HepG2 (cell line): ENCODE measurements around the gene RNASE7. TPM values are rescaled to one million over a fixed set of nuclear protein-coding genes. Genes with fewer than 3 reads are reported as not detected.

Experiments used
- ATF4 ChIP-seq, 2 experiments: fragments of 450-650 bp in 1 of 2; sonication (generic) in 1 of 2; formaldehyde crosslinking; IDR thresholded peaks; 2 replicates each; pipeline versions ENCODE4 v1.5.0 to v1.8.0; 2020 to 2022; ENCODE audit warnings: mild to moderate bottlenecking in 1 of 2, missing genetic modification reagents in 1 of 2
- BRCA1 ChIP-seq: sonication (generic); formaldehyde crosslinking; IDR thresholded peaks from 2 replicates; pipeline ENCODE4 v1.4.0; 2020; ENCODE audit warnings: missing genetic modification reagents
- DNMT1 ChIP-seq: sonication (generic); formaldehyde crosslinking; IDR thresholded peaks from 2 replicates; pipeline ENCODE4 v1.5.1; 2020; ENCODE audit warnings: mild to moderate bottlenecking, missing genetic modification reagents
- DPF2 ChIP-seq: sonication (generic); formaldehyde crosslinking; IDR thresholded peaks from 2 replicates; pipeline ENCODE4 v1.4.0; 2020; ENCODE audit warnings: mild to moderate bottlenecking, low read depth, missing genetic modification reagents, borderline replicate concordance
- HMG20B ChIP-seq: conservative IDR thresholded peaks from 2 replicates; pipeline ENCODE4 v1.6.1; 2016; ENCODE audit warnings: missing genetic modification reagents, missing compliant biosample characterization
- NFE2L2 ChIP-seq: fragments of 150-350 bp; IDR thresholded peaks from 2 replicates; pipeline ENCODE4 v1.6.1; 2014; ENCODE audit warnings: low read length
- NFIC ChIP-seq: IDR thresholded peaks from 2 replicates; pipeline ENCODE4 v1.6.1; 2012; ENCODE audit warnings: mild to moderate bottlenecking, low read length, inconsistent platforms
- SPEN ChIP-seq: sonication (generic); formaldehyde crosslinking; IDR thresholded peaks from 2 replicates; pipeline ENCODE4 v1.5.1; 2020; ENCODE audit warnings: low read depth, mild to moderate bottlenecking, missing genetic modification reagents
- SUZ12 ChIP-seq: fragments of 150-350 bp; IDR thresholded peaks from 2 replicates; pipeline ENCODE4 v1.6.1; 2014; ENCODE audit warnings: low read depth, low read length
- TBX2 ChIP-seq: sonication (generic); formaldehyde crosslinking; IDR thresholded peaks from 2 replicates; pipeline ENCODE4 v1.5.0; 2020; ENCODE audit warnings: missing genetic modification reagents, mild to moderate bottlenecking, borderline replicate concordance
- THAP11 ChIP-seq: IDR thresholded peaks from 2 replicates; pipeline ENCODE4 v1.6.1; 2016; ENCODE audit warnings: missing biosample characterization, missing genetic modification reagents
- TRAFD1 ChIP-seq: sonication (generic); formaldehyde crosslinking; IDR thresholded peaks from 2 replicates; pipeline ENCODE4 v1.5.1; 2020; ENCODE audit warnings: missing genetic modification reagents, mild to moderate bottlenecking, borderline replicate concordance
- ZMYM3 ChIP-seq: sonication (generic); formaldehyde crosslinking; IDR thresholded peaks from 2 replicates; pipeline ENCODE4 v1.5.1; 2020; ENCODE audit warnings: mild to moderate bottlenecking, missing genetic modification reagents
- ZNF260 ChIP-seq: sonication (generic); formaldehyde crosslinking; IDR thresholded peaks from 2 replicates; pipeline ENCODE4 v1.4.0; 2020; ENCODE audit warnings: missing genetic modification reagents, low read depth, mild to moderate bottlenecking, borderline replicate concordance
- ZNF354B ChIP-seq: sonication (generic); formaldehyde crosslinking; IDR thresholded peaks from 2 replicates; pipeline ENCODE4 v1.8.0; 2022; ENCODE audit warnings: mild to moderate bottlenecking, missing genetic modification reagents
- ZNF569 ChIP-seq: sonication (generic); formaldehyde crosslinking; IDR thresholded peaks from 2 replicates; pipeline ENCODE4 v1.5.0; 2020; ENCODE audit warnings: mild to moderate bottlenecking, missing genetic modification reagents, moderate library complexity, borderline replicate concordance
- ZNF598 ChIP-seq: sonication (generic); formaldehyde crosslinking; IDR thresholded peaks from 2 replicates; pipeline ENCODE4 v1.5.1; 2020; ENCODE audit warnings: mild to moderate bottlenecking, missing genetic modification reagents, borderline replicate concordance
- ZNF644 ChIP-seq: IDR thresholded peaks from 2 replicates; pipeline ENCODE4 v1.6.1; 2016; ENCODE audit warnings: low read depth
- ZNF883 ChIP-seq: sonication (generic); formaldehyde crosslinking; IDR thresholded peaks from 2 replicates; pipeline ENCODE4 v1.5.1; 2020; ENCODE audit warnings: mild to moderate bottlenecking, missing genetic modification reagents; ENCODE audit errors: not compliant biosample characterization
- polyA plus RNA-seq, 8 experiments: library from polyadenylated mRNA; depleted of rRNA in 3 of 8; stranded (reverse) in 7 of 8; unstranded in 1 of 8; fragments of >200 nt; fragmentation: Illumina TruSeq in 4 of 8; extraction: Trizol in 4 of 8; gene quantifications; 2 replicates each; pipeline versions ENCODE4 v1.2.1 to v1.2.3, GENCODE V29; 2011 to 2016; ENCODE audit warnings: low read depth in 4 of 8, missing spikeins in 1 of 8, mixed read lengths in 1 of 8; ENCODE audit not compliant: insufficient read depth in 1 of 8
- total RNA-seq, 5 experiments: library from RNA; depleted of rRNA; stranded (reverse); fragments of >200 nt; fragmentation: Illumina TruSeq; extraction: Trizol; gene quantifications; 2 replicates each; pipeline ENCODE4 v1.2.3, GENCODE V29; 2016; ENCODE audit warnings: low read depth in 1 of 5
- TF ChIP-seq, protein P1 (sequence below): sonication (generic); formaldehyde crosslinking; IDR thresholded peaks from 2 replicates; pipeline ENCODE4 v1.4.0; 2020; ENCODE audit warnings: missing genetic modification reagents, mild to moderate bottlenecking, borderline replicate concordance

The RNASE7 gene
- total and polyA plus RNA-seq, 2 of the 13 experiments (the other 11 are each of a cell fraction or from before 2014, with no cell fraction given) = 0.04 TPM; not detected in 1

GRCh38 chr14:21056520-21057163, 14.5 kb downstream of the RNASE7 start (continued):
- TF ChIP-seq ATF4 (CRISPR knock-in tag; IDR thresholded peaks at IDR 0.05) = no peak
- no peak for TF ChIP-seq NFE2L2
- TF ChIP-seq, protein P1, sequence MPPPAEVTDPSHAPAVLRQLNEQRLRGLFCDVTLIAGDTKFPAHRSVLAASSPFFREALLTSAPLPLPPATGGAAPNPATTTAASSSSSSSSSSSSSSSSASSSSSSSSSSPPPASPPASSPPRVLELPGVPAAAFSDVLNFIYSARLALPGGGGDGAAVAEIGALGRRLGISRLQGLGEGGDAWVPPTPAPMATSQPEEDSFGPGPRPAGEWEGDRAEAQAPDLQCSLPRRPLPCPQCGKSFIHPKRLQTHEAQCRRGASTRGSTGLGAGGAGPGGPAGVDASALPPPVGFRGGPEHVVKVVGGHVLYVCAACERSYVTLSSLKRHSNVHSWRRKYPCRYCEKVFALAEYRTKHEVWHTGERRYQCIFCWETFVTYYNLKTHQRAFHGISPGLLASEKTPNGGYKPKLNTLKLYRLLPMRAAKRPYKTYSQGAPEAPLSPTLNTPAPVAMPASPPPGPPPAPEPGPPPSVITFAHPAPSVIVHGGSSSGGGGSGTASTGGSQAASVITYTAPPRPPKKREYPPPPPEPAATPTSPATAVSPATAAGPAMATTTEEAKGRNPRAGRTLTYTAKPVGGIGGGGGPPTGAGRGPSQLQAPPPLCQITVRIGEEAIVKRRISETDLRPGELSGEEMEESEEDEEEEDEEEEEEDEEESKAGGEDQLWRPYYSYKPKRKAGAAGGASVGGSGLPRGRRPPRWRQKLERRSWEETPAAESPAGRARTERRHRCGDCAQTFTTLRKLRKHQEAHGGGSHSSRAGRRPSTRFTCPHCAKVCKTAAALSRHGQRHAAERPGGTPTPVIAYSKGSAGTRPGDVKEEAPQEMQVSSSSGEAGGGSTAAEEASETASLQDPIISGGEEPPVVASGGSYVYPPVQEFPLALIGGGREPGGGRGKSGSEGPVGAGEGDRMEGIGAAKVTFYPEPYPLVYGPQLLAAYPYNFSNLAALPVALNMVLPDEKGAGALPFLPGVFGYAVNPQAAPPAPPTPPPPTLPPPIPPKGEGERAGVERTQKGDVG (CRISPR knock-in tag) = peak; percentile 82; the same call in 1 of the 2 replicates
- no peak for TF ChIP-seq SUZ12
- TF ChIP-seq TBX2 (CRISPR knock-in tag) = 0 out of 2 replicates have a peak, but pooled peaks have one; percentile 19
- TF ChIP-seq ZMYM3 = 0 out of 2 replicates have a peak, but pooled peaks have one; percentile 24
- no peak for TF ChIP-seq ZNF598 (CRISPR knock-in tag)
- peak; percentile 49; the same call in 1 of the 2 replicates for TF ChIP-seq TRAFD1 (CRISPR knock-in tag)
- peak; percentile 6; the same call in 1 of the 2 replicates for TF ChIP-seq NFIC
- no peak for TF ChIP-seq THAP11 (CRISPR knock-in tag)
- no peak for TF ChIP-seq ZNF569
- TF ChIP-seq ZNF644 (CRISPR knock-in tag) = peak; percentile 47; the same call in 1 of the 2 replicates
- 0 out of 2 replicates have a peak, but pooled peaks have one; percentile 32 for TF ChIP-seq HMG20B (CRISPR knock-in tag)
- 0 out of 2 replicates have a peak, but pooled peaks have one; percentile 54 for TF ChIP-seq DNMT1 (CRISPR knock-in tag)
- TF ChIP-seq SPEN = peak; percentile 35; the same call in 1 of the 2 replicates
- TF ChIP-seq ZNF260 (CRISPR knock-in tag) = no peak
- TF ChIP-seq ZNF354B (CRISPR knock-in tag) = 0 out of 2 replicates have a peak, but pooled peaks have one; percentile 24
- TF ChIP-seq ZNF883 (CRISPR knock-in tag) = peak; percentile 38
- TF ChIP-seq BRCA1 = no peak
- peak; percentile 26; the same call in 1 of the 2 replicates for TF ChIP-seq DPF2 (CRISPR knock-in tag)
